Measurements from ENCODE around the gene CTBP2. TPM values are rescaled to one million over a fixed set of nuclear protein-coding genes. Genes with fewer than 3 reads are reported as not detected.
"Not testable (repeated sequence)": the region's sequence is repeated elsewhere in the genome, so short reads cannot be mapped to it uniquely, and the experiment has no call there.

Gene CTBP2
- total RNA-seq, 2 experiments from 2014 or later: 0.12 to 0.21 TPM

- ATAC-seq (no peak), DNase-seq (no peak)
- intact Hi-C loops (cut with DNase I, micrococcal nuclease): no loop called here
- ChIA-PET POLR2A (no interaction called here), CTCF (interaction anchor here (0.7 kb wide), 1 partner anchor 30 kb away, joined by 3 read pairs; no protein-coding TSS in a partner anchor)
- Mint-ChIP-seq H3K4me3 (no peak overlapping the region), H3K9me3 (ENCODE audit: low read depth) (no peaks in the 10 kb centered on the region), H3K27ac (peak overlapping the region; percentile 37), H3K27me3 (no peaks in the 10 kb centered on the region), H3K4me1 (peaks cover 4% of the 10 kb centered on the region), H3K36me3 (ENCODE audit: low read depth) (peaks cover 29% of the 10 kb centered on the region)
These were observed 170.8 kb downstream of the CTBP2 start for GRCh38 chr10:124989526-124989925.

- H3K4me1 Mint-ChIP-seq; intact Hi-C loops (cut with DNase I, micrococcal nuclease); DNase-seq; H3K27ac Mint-ChIP-seq; H3K4me3 Mint-ChIP-seq; CTCF ChIA-PET; H3K27me3 Mint-ChIP-seq; H3K9me3 Mint-ChIP-seq (ENCODE audit: low read depth); ATAC-seq: not testable (repeated sequence)
- peaks cover 30% of the 10 kb centered on the region for H3K36me3 Mint-ChIP-seq (ENCODE audit: low read depth)
- POLR2A ChIA-PET: interaction anchor here (0.7 kb wide), 1 partner anchor 795 kb away, joined by 6 read pairs; no protein-coding TSS in a partner anchor
These were observed 171.6 kb downstream of the CTBP2 start for GRCh38 chr10:124988753-124989152.

- peaks cover 38% of the 10 kb centered on the region for H3K36me3 Mint-ChIP-seq (ENCODE audit: low read depth)
- no peaks in the 10 kb centered on the region for H3K9me3 Mint-ChIP-seq (ENCODE audit: low read depth)
- POLR2A ChIA-PET: no interaction called here
- ATAC-seq (no peak), DNase-seq (no peak)
- H3K4me1 Mint-ChIP-seq: peaks cover 4% of the 10 kb centered on the region
- no peaks in the 10 kb centered on the region for H3K27me3 Mint-ChIP-seq
- no peak overlapping the region for H3K4me3 Mint-ChIP-seq
- intact Hi-C loops (cut with DNase I, micrococcal nuclease): no loop called here
- no peak overlapping the region for H3K27ac Mint-ChIP-seq
- CTCF ChIA-PET: no interaction called here
These were observed 172.6 kb downstream of the CTBP2 start for GRCh38 chr10:124987788-124988187.

GRCh38 chr10:124985162-124985561, 175.2 kb downstream of the CTBP2 start:
- H3K4me3 Mint-ChIP-seq: no peak overlapping the region
- peaks cover 4% of the 10 kb centered on the region for H3K4me1 Mint-ChIP-seq
- intact Hi-C loops (cut with DNase I, micrococcal nuclease): no loop called here
- ChIA-PET POLR2A (no interaction called here), CTCF (no interaction called here)
- H3K27ac Mint-ChIP-seq: no peak overlapping the region
- no peaks in the 10 kb centered on the region for H3K27me3 Mint-ChIP-seq
- H3K36me3 Mint-ChIP-seq (ENCODE audit: low read depth): peaks cover 48% of the 10 kb centered on the region
- ATAC-seq (no peak), DNase-seq (no peak)
- no peaks in the 10 kb centered on the region for H3K9me3 Mint-ChIP-seq (ENCODE audit: low read depth)

GRCh38 chr10:124984376-124984775, 176.0 kb downstream of the CTBP2 start:
- ATAC-seq: no peak
- H3K27me3 Mint-ChIP-seq: no peaks in the 10 kb centered on the region
- DNase-seq: no peak
- ChIA-PET CTCF (interaction anchor here (0.8 to 0.9 kb wide), 2 partner anchors 8 to 13 kb away, joined by 3 to 4 read pairs; no protein-coding TSS in a partner anchor), POLR2A (no interaction called here)
- no peaks in the 10 kb centered on the region for H3K9me3 Mint-ChIP-seq (ENCODE audit: low read depth)
- H3K36me3 Mint-ChIP-seq (ENCODE audit: low read depth): peaks cover 47% of the 10 kb centered on the region
- no peak overlapping the region for H3K27ac Mint-ChIP-seq
- peaks cover 5% of the 10 kb centered on the region for H3K4me1 Mint-ChIP-seq
- no peak overlapping the region for H3K4me3 Mint-ChIP-seq
- intact Hi-C loops (cut with DNase I, micrococcal nuclease): no loop called here

GRCh38 chr10:124983321-124983720, 177.0 kb downstream of the CTBP2 start:
- intact Hi-C loops (cut with DNase I, micrococcal nuclease): no loop called here
- DNase-seq (no peak), ATAC-seq (no peak)
- Mint-ChIP-seq H3K9me3 (ENCODE audit: low read depth) (no peaks in the 10 kb centered on the region), H3K4me1 (peaks cover 2% of the 10 kb centered on the region), H3K36me3 (ENCODE audit: low read depth) (peaks cover 45% of the 10 kb centered on the region), H3K4me3 (no peak overlapping the region), H3K27me3 (no peaks in the 10 kb centered on the region), H3K27ac (peak overlapping the region; percentile 43)
- ChIA-PET POLR2A (no interaction called here), CTCF (interaction anchor here (0.9 kb wide), 1 partner anchor 9 kb away, joined by 3 read pairs; no protein-coding TSS in a partner anchor)

- DNase-seq: no peak
- peaks cover 12% of the 10 kb centered on the region for H3K4me1 Mint-ChIP-seq
- ChIA-PET CTCF (interaction anchor here (0.7 to 0.9 kb wide), 2 partner anchors 40 to 88 kb away, joined by 3 read pairs; no protein-coding TSS in a partner anchor), POLR2A (no interaction called here)
- H3K36me3 Mint-ChIP-seq (ENCODE audit: low read depth): peaks cover 38% of the 10 kb centered on the region
- intact Hi-C loops (cut with DNase I, micrococcal nuclease): loop anchor here in 1 of 2 experiments (10.0 kb wide), 1 partner anchor 444 kb away; no protein-coding TSS in a partner anchor
- ATAC-seq: no peak
- no peaks in the 10 kb centered on the region for H3K9me3 Mint-ChIP-seq (ENCODE audit: low read depth)
- H3K27ac Mint-ChIP-seq: no peak overlapping the region
- no peaks in the 10 kb centered on the region for H3K27me3 Mint-ChIP-seq
- no peak overlapping the region for H3K4me3 Mint-ChIP-seq
These were observed 182.0 kb downstream of the CTBP2 start for GRCh38 chr10:124978376-124978725.

GRCh38 chr10:124977648-124978375, 182.6 kb downstream of the CTBP2 start:
- DNase-seq: no peak
- ChIA-PET POLR2A (no interaction called here), CTCF (interaction anchor here (0.7 to 0.9 kb wide), 2 partner anchors 39 to 88 kb away, joined by 3 read pairs; no protein-coding TSS in a partner anchor)
- Mint-ChIP-seq H3K4me1 (peaks cover 12% of the 10 kb centered on the region), H3K27ac (no peak overlapping the region), H3K27me3 (no peaks in the 10 kb centered on the region), H3K4me3 (no peak overlapping the region), H3K36me3 (ENCODE audit: low read depth) (peaks cover 33% of the 10 kb centered on the region), H3K9me3 (ENCODE audit: low read depth) (no peaks in the 10 kb centered on the region)
- no peak for ATAC-seq
- intact Hi-C loops (cut with DNase I, micrococcal nuclease): loop anchor here in 1 of 2 experiments (10.0 kb wide), 1 partner anchor 443 kb away; no protein-coding TSS in a partner anchor

GRCh38 chr10:124977161-124977560, 183.2 kb downstream of the CTBP2 start:
- ATAC-seq (no peak), DNase-seq (no peak)
- intact Hi-C loops (cut with DNase I, micrococcal nuclease): loop anchor here in 1 of 2 experiments (10.0 kb wide), 1 partner anchor 442 kb away; no protein-coding TSS in a partner anchor
- H3K4me3 Mint-ChIP-seq: no peak overlapping the region
- no peak overlapping the region for H3K27ac Mint-ChIP-seq
- H3K27me3 Mint-ChIP-seq: no peaks in the 10 kb centered on the region
- H3K4me1 Mint-ChIP-seq: peaks cover 12% of the 10 kb centered on the region
- ChIA-PET POLR2A (no interaction called here), CTCF (no interaction called here)
- peaks cover 27% of the 10 kb centered on the region for H3K36me3 Mint-ChIP-seq (ENCODE audit: low read depth)
- no peaks in the 10 kb centered on the region for H3K9me3 Mint-ChIP-seq (ENCODE audit: low read depth)

GRCh38 chr10:124975977-124976514, 184.3 kb downstream of the CTBP2 start:
- H3K4me1 Mint-ChIP-seq: peaks cover 17% of the 10 kb centered on the region
- intact Hi-C loops (cut with DNase I, micrococcal nuclease): loop anchor here in 1 of 2 experiments (10.0 kb wide), 1 partner anchor 441 kb away; no protein-coding TSS in a partner anchor
- H3K27me3 Mint-ChIP-seq: no peaks in the 10 kb centered on the region
- H3K27ac Mint-ChIP-seq: peak overlapping the region; percentile 55
- ChIA-PET POLR2A (no interaction called here), CTCF (interaction anchor here (0.6 to 1.2 kb wide), 2 partner anchors 16 to 78 kb away, joined by 3 read pairs; no protein-coding TSS in a partner anchor)
- no peak overlapping the region for H3K4me3 Mint-ChIP-seq
- H3K36me3 Mint-ChIP-seq (ENCODE audit: low read depth): peaks cover 18% of the 10 kb centered on the region
- peak; percentile 86 for ATAC-seq
- no peaks in the 10 kb centered on the region for H3K9me3 Mint-ChIP-seq (ENCODE audit: low read depth)
- no peak for DNase-seq

GRCh38 chr10:124974131-124974530, 186.2 kb downstream of the CTBP2 start:
- no peak for ATAC-seq
- no peak overlapping the region for H3K4me3 Mint-ChIP-seq

More at GRCh38 chr10:124974131-124974530, 186.2 kb downstream of the CTBP2 start:
- Mint-ChIP-seq H3K36me3 (ENCODE audit: low read depth) (peaks cover 15% of the 10 kb centered on the region), H3K27me3 (no peaks in the 10 kb centered on the region), H3K9me3 (ENCODE audit: low read depth) (no peaks in the 10 kb centered on the region), H3K27ac (no peak overlapping the region), H3K4me1 (peaks cover 20% of the 10 kb centered on the region)
- ChIA-PET CTCF (interaction anchor here (0.6 kb wide), 1 partner anchor 20 kb away, joined by 3 read pairs; no protein-coding TSS in a partner anchor), POLR2A (no interaction called here)
- intact Hi-C loops (cut with DNase I, micrococcal nuclease): loop anchor here in 1 of 2 experiments (10.0 kb wide), 1 partner anchor 439 kb away; no protein-coding TSS in a partner anchor
- no peak for DNase-seq
